ENCODE results near the gene GPR152.

GPR152 gene

GRCh38 chr11:67452141-67452952 lies at the start of gene GPR152:
GPR152 (minus strand) TSS chr11:67452729; CDS start chr11:67452724, 5 bp downstream.
- FAIRE-seq = no peak

GRCh38 chr11:67501854-67502253 lies 49.3 kb upstream of the GPR152 start:
- FAIRE-seq = no peak

GRCh38 chr11:67500831-67501715 lies 48.5 kb upstream of the GPR152 start:
- no peak for FAIRE-seq

- FAIRE-seq = no peak
Measured at GRCh38 chr11:67500484-67500821, 47.9 kb upstream of the GPR152 start.

GRCh38 chr11:67499808-67500483 lies 47.4 kb upstream of the GPR152 start:
- FAIRE-seq = no peak

- no peak for FAIRE-seq
Measured at GRCh38 chr11:67498544-67498972, 46.0 kb upstream of the GPR152 start.

- FAIRE-seq = no peak
Measured at GRCh38 chr11:67497656-67498291, 45.2 kb upstream of the GPR152 start.

- no peak for FAIRE-seq
Measured at GRCh38 chr11:67496113-67496512, 43.6 kb upstream of the GPR152 start.

GRCh38 chr11:67495234-67496005 lies 42.9 kb upstream of the GPR152 start:
- no peak for FAIRE-seq

- no peak for FAIRE-seq
Measured at GRCh38 chr11:67494371-67495233, 42.1 kb upstream of the GPR152 start.

- no peak for FAIRE-seq
Measured at GRCh38 chr11:67493548-67494370, 41.2 kb upstream of the GPR152 start.

- FAIRE-seq = no peak
Measured at GRCh38 chr11:67492801-67493547, 40.4 kb upstream of the GPR152 start.

- no peak for FAIRE-seq
Measured at GRCh38 chr11:67492069-67492727, 39.7 kb upstream of the GPR152 start.

GRCh38 chr11:67491276-67492068 lies 38.9 kb upstream of the GPR152 start:
- FAIRE-seq = no peak

GRCh38 chr11:67490727-67491065 lies 38.2 kb upstream of the GPR152 start:
- no peak for FAIRE-seq

GRCh38 chr11:67489885-67490726 lies 37.6 kb upstream of the GPR152 start:
- no peak for FAIRE-seq
